Esophagus squamous epithelium (tissue), 4 donors: ENCODE data around the gene MYO18A. TPM values are rescaled to one million over a fixed set of nuclear protein-coding genes. Genes with fewer than 3 reads are reported as not detected.

Source experiments
- total RNA-seq, 4 donors: library from RNA; depleted of rRNA; stranded (reverse); fragments of >200 nt; gene quantifications; one replicate each; pipeline ENCODE4 v1.1.0, GENCODE V29; 2016

MYO18A gene
- total RNA-seq, 4 donors from 2014 or later, result 44.0 to 74.9 (median 68.5) TPM

Other genes with a start within 250 kb of the MYO18A start
- 10 to 100 TPM; 13.0 to 35.6 (median 18.8) TPM for gene PHF12, start 228.9 kb downstream of the MYO18A start, total RNA-seq
- not detected for gene SEZ6, start 174.4 kb downstream of the MYO18A start, total RNA-seq
- 1 to 10 TPM in 2 of 4 donors, not detected in 2; 1.3 to 4.2 TPM for gene PIPOX, start 137.3 kb downstream of the MYO18A start, total RNA-seq
- gene CRYBA1, start 66.5 kb upstream of the MYO18A start, total RNA-seq, result not detected
- 10 to 100 TPM; 20.5 to 33.0 (median 28.4) TPM for gene NUFIP2, start 113.8 kb upstream of the MYO18A start, total RNA-seq
- 10 to 100 TPM; 24.9 to 41.4 (median 38.7) TPM for gene TAOK1, start 210.0 kb upstream of the MYO18A start, total RNA-seq